IMR-90 (cell line): ENCODE results near the gene TVP23B. TPM values are rescaled to one million over a fixed set of nuclear protein-coding genes. Genes with fewer than 3 reads are reported as not detected.
A peak's percentile ranks its signal among the peaks of the same experiment; 100 is the strongest.

Experiments used
- ATAC-seq: fragments of 200-7000 bp; cut with Tn5 transposase; 2 replicates; pipeline ENCODE4 v1.9.1; 2020; ENCODE audit warnings: low read depth, mild to moderate bottlenecking, moderate library complexity
- BruUV-seq: library from RNA; stranded (reverse); fragments of 400-500 nt; replicated peaks from 2 replicates; lab custom pipeline; 2021; lab: Mats Ljungman, UMichigan
- CTCF ChIA-PET: fragments of 300-600 bp; formaldehyde crosslinking; extraction: SDS; loops from one replicate; lab custom pipeline; 2021; ENCODE audit warnings: antibody characterized with exemption; lab: Yijun Ruan, JAX
- POLR2A ChIA-PET: fragments of 300-600 bp; sonication (Branson Sonifier 250); formaldehyde crosslinking; loops from one replicate; lab custom pipeline; 2022; ENCODE audit warnings: antibody characterized with exemption; ENCODE audit not compliant: unreplicated experiment; lab: Charles Lee
- DNase-seq: peaks from one replicate; pipeline ENCODE4 v3.0.0; 2013
- H2AFZ ChIP-seq: replicated peaks from 2 replicates; pipeline ENCODE3; 2013; ENCODE audit warnings: low read length, mild to moderate bottlenecking; ENCODE audit not compliant: poor library complexity
- H2AK5ac ChIP-seq: 2 replicates; pipeline ENCODE4 v1.6.1; 2013; ENCODE audit warnings: low read depth, low read length, inconsistent platforms
- H2AK9ac ChIP-seq: replicated peaks from 2 replicates; pipeline ENCODE3; 2013; ENCODE audit warnings: mild to moderate bottlenecking, low read depth, low read length, moderate library complexity; ENCODE audit not compliant: poor library complexity
- H2BK120ac ChIP-seq: 2 replicates; pipeline ENCODE4 v1.6.1; 2013; ENCODE audit warnings: low read depth, low read length, inconsistent platforms
- H2BK15ac ChIP-seq: 3 replicates; pipeline ENCODE4 v1.6.1; 2013; ENCODE audit warnings: low read depth, low read length, inconsistent platforms
- H2BK20ac ChIP-seq: 2 replicates; pipeline ENCODE4 v1.6.1; 2013; ENCODE audit warnings: low read depth, mild to moderate bottlenecking, inconsistent platforms, low read length, moderate library complexity
- H2BK5ac ChIP-seq: 2 replicates; pipeline ENCODE4 v1.6.1; 2013; ENCODE audit warnings: mild to moderate bottlenecking, low read depth, low read length, inconsistent platforms; ENCODE audit not compliant: poor library complexity, severe bottlenecking
- H3K14ac ChIP-seq: replicated peaks from 2 replicates; pipeline ENCODE4 v1.6.1; 2013; ENCODE audit warnings: low read depth, low read length, inconsistent platforms
- H3K18ac ChIP-seq: 2 replicates; pipeline ENCODE4 v1.6.1; 2013; ENCODE audit warnings: low read depth, low read length, control low read depth
- H3K23ac ChIP-seq: 2 replicates; pipeline ENCODE4 v1.6.1; 2013; ENCODE audit warnings: low read depth, low read length, inconsistent platforms
- H3K27ac ChIP-seq: 2 replicates; pipeline ENCODE4 v1.5.1; 2013; ENCODE audit warnings: mild to moderate bottlenecking, control low read depth, low read length; ENCODE audit not compliant: insufficient read depth
- H3K27me3 ChIP-seq: 2 replicates; pipeline ENCODE4 v1.6.1; 2013; ENCODE audit warnings: low read length; ENCODE audit not compliant: control insufficient read depth, insufficient read depth
- H3K36me3 ChIP-seq: 2 replicates; pipeline ENCODE4 v1.6.1; 2013; ENCODE audit warnings: low read length, mixed read lengths; ENCODE audit not compliant: control insufficient read depth, insufficient read depth
- H3K4ac ChIP-seq: 2 replicates; pipeline ENCODE4 v1.6.1; 2013; ENCODE audit warnings: low read depth, low read length, inconsistent platforms
- H3K4me1 ChIP-seq: 2 replicates; pipeline ENCODE4 v1.6.1; 2013; ENCODE audit warnings: low read length, mixed read lengths; ENCODE audit not compliant: control insufficient read depth, insufficient read depth
- H3K4me2 ChIP-seq: 2 replicates; pipeline ENCODE4 v1.6.1; 2013; ENCODE audit warnings: low read depth, mild to moderate bottlenecking, control low read depth, low read length, moderate library complexity
- H3K4me3 ChIP-seq: 2 replicates; pipeline ENCODE4 v1.5.1; 2013; ENCODE audit warnings: low read depth, mild to moderate bottlenecking, control low read depth, low read length, moderate library complexity; ENCODE audit not compliant: insufficient read depth
- H3K56ac ChIP-seq: 2 replicates; pipeline ENCODE4 v1.6.1; 2013; ENCODE audit warnings: low read length, inconsistent platforms; ENCODE audit not compliant: insufficient read depth; ENCODE audit errors: extremely low read depth
- H3K79me1 ChIP-seq, 2 experiments: 2 replicates each; pipeline ENCODE4 v1.6.1; 2013; ENCODE audit warnings: low read length in 2 of 2, inconsistent platforms in 1 of 2, low read depth in 1 of 2
- H3K9ac ChIP-seq: 2 replicates; pipeline ENCODE4 v1.6.1; 2013; ENCODE audit warnings: low read depth, low read length, control low read depth
- H3K9me1 ChIP-seq: 2 replicates; pipeline ENCODE4 v1.6.1; 2013; ENCODE audit warnings: low read length, inconsistent platforms; ENCODE audit not compliant: insufficient read depth
- H3K9me3 ChIP-seq: 2 replicates; pipeline ENCODE4 v1.6.1; 2013; ENCODE audit warnings: low read length; ENCODE audit not compliant: control insufficient read depth, insufficient read depth
- H4K20me1 ChIP-seq: 2 replicates; pipeline ENCODE4 v1.6.1; 2013; ENCODE audit warnings: low read length, inconsistent platforms; ENCODE audit not compliant: insufficient read depth
- H4K5ac ChIP-seq: 2 replicates; pipeline ENCODE4 v1.6.1; 2013; ENCODE audit warnings: mild to moderate bottlenecking, low read depth, low read length, control low read depth
- H4K8ac ChIP-seq, 2 experiments: 2 replicates each; pipeline ENCODE4 v1.6.1; 2013; ENCODE audit warnings: low read depth in 2 of 2, low read length in 2 of 2, control low read depth in 1 of 2, inconsistent platforms in 1 of 2
- H4K91ac ChIP-seq: 2 replicates; pipeline ENCODE4 v1.6.1; 2013; ENCODE audit warnings: low read depth, low read length, inconsistent platforms; ENCODE audit not compliant: insufficient read depth
- BHLHE40 ChIP-seq: fragments of 150-350 bp; IDR thresholded peaks from 2 replicates; pipeline ENCODE4 v1.6.1; 2016; ENCODE audit warnings: mild to moderate bottlenecking, low read depth, low read length
- CEBPB ChIP-seq: IDR thresholded peaks from 2 replicates; pipeline ENCODE4 v1.6.1; 2012; ENCODE audit warnings: low read depth, low read length, improper control_type of control experiment
- FOS ChIP-seq: fragments of 150-350 bp; IDR thresholded peaks from 2 replicates; pipeline ENCODE4 v1.6.1; 2016; ENCODE audit warnings: low read depth, low read length
- MAFK ChIP-seq: IDR thresholded peaks from 2 replicates; pipeline ENCODE4 v1.6.1; 2012; ENCODE audit warnings: low read depth, low read length, improper control_type of control experiment
- MXI1 ChIP-seq: IDR thresholded peaks from 2 replicates; pipeline ENCODE4 v1.6.1; 2012; ENCODE audit warnings: low read depth, mild to moderate bottlenecking, low read length, moderate library complexity, borderline replicate concordance
- POLR2A ChIP-seq: IDR thresholded peaks from 2 replicates; pipeline ENCODE4 v1.6.1; 2012; ENCODE audit warnings: mild to moderate bottlenecking, low read depth, low read length
- RAD21 ChIP-seq: IDR thresholded peaks from 2 replicates; pipeline ENCODE4 v1.6.1; 2012; ENCODE audit warnings: low read length, improper control_type of control experiment
- RCOR1 ChIP-seq: IDR thresholded peaks from 2 replicates; pipeline ENCODE4 v1.6.1; 2012; ENCODE audit warnings: mild to moderate bottlenecking, low read length, improper control_type of control experiment; ENCODE audit not compliant: insufficient replicate concordance
- RFX5 ChIP-seq: IDR thresholded peaks from 2 replicates; pipeline ENCODE4 v1.8.0; 2012; ENCODE audit warnings: low read depth, mild to moderate bottlenecking, low read length, moderate library complexity
- SMC3 ChIP-seq: fragments of 150-350 bp; IDR thresholded peaks from 2 replicates; pipeline ENCODE4 v1.6.1; 2016; ENCODE audit warnings: low read depth, mild to moderate bottlenecking, antibody characterized with exemption, low read length, moderate library complexity
- WGBS, 2 experiments: methylation state at CpG; one replicate each; pipeline versions ENCODE4 v1.1.5 to v1.1.7; 2013; ENCODE audit warnings: missing lambda C conversion rate in 2 of 2; ENCODE audit not compliant: insufficient read length in 1 of 2; ENCODE audit errors: extremely low coverage in 2 of 2; 5-methylcytosine and 5-hydroxymethylcytosine counted together
- dilution Hi-C: fragments of 300-500 bp; cut with HindIII; formaldehyde crosslinking; loops from one replicate; pipeline ENCODE4 v1.14.3; 2018; ENCODE audit warnings: low sequenced_read_pairs; ENCODE audit not compliant: unreplicated experiment
- in situ Hi-C: fragments of 300-500 bp; cut with MboI; formaldehyde crosslinking; loops from 3 replicates; pipeline ENCODE4 v1.14.3; 2019; ENCODE audit warnings: low sequenced_read_pairs, inconsistent platforms, mixed read lengths
- intact Hi-C: fragments of 100-400 bp; cut with micrococcal nuclease; formaldehyde crosslinking; loops from 2 replicates; pipeline ENCODE4 v1.10.0; 2022
- polyA plus RNA-seq, 3 experiments: library from polyadenylated mRNA; depleted of rRNA; stranded (reverse); fragments of >200 nt; gene quantifications; 2 replicates each; pipeline ENCODE4 v1.2.3, GENCODE V29; 2012; ENCODE audit warnings: low replicate concordance in 1 of 3
- total RNA-seq: library from RNA; depleted of rRNA; stranded (reverse); fragments of >200 nt; gene quantifications from 2 replicates; pipeline ENCODE4 v1.2.3, GENCODE V29; 2012
- TF ChIP-seq, protein P1 (sequence below): fragments of 150-350 bp; IDR thresholded peaks from 2 replicates; pipeline ENCODE4 v1.6.1; 2016; ENCODE audit warnings: low read depth, mild to moderate bottlenecking, low read length, moderate library complexity, borderline replicate concordance
- TF ChIP-seq, protein P2 (sequence below): fragments of 150-350 bp; IDR thresholded peaks from 2 replicates; pipeline ENCODE4 v1.6.1; 2017; ENCODE audit warnings: mild to moderate bottlenecking, antibody characterized with exemption, low read length, low read depth

The TVP23B gene
- total and polyA plus RNA-seq, 2 of the 4 experiments (the other 2 are of a cell fraction) = 30.9 to 35.7 TPM

DNA sequence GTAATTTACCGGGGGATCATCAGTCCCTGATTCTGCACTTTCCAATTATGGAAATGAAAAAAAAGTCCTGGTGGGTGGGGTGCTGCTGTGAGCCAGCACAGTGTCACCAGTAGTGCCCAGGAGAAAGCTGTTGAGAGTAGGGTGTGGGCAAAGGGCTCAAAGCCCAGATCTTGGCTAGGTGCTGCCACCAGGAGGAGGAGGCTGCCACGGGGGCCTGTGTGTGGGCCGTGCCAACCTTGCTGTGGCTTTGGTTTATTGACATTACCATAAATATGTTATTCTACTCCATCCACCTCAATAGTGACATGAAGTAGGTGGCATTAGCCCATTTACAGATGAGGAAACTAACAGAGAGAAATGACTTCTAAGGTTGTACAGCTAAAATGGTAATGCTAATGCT lies 70.2 kb downstream of the TVP23B start:
- Histone ChIP-seq H2BK120ac (no peak overlapping the region), H3K9ac (no peak overlapping the region), H4K20me1 (no peaks in the 10 kb centered on the region), H2AFZ (peak overlapping the region; percentile 43), H3K4ac (no peak overlapping the region), H3K27ac (no peak overlapping the region), H4K8ac (no peak overlapping the region), H3K23ac (no peak overlapping the region), H3K9me1 (peaks cover 12% of the 10 kb centered on the region; the same call in 1 of the 2 replicates), H3K36me3 (no peaks in the 10 kb centered on the region), H3K56ac (no peak overlapping the region), H3K4me1 (no peaks in the 10 kb centered on the region; the same call in 1 of the 2 replicates), H3K14ac (no peak overlapping the region), H4K91ac (no peak overlapping the region), H2BK5ac (no peak overlapping the region), H2AK5ac (no peak overlapping the region), H3K79me1 (peaks cover 3 to 20% of the 10 kb centered on the region in 2 experiments; a peak in 3 of 4 replicates), H3K27me3 (no peaks in the 10 kb centered on the region), H4K5ac (no peak overlapping the region), H3K18ac (no peak overlapping the region), H3K4me3 (no peak overlapping the region), H2AK9ac (no peak overlapping the region), H3K4me2 (no peak overlapping the region), H2BK15ac (no peak overlapping the region), H2BK20ac (no peak overlapping the region), H3K9me3 (no peaks in the 10 kb centered on the region)
- ATAC-seq (no peak), DNase-seq (no peak)
- CTCF ChIA-PET = no interaction called here
- intact Hi-C loops (no loop called here), dilution Hi-C loops (no loop called here), in situ Hi-C loops (no loop called here)
- 50% methylated on average over 1 of the region's 3 CpGs; no CpG with 5 or more reads in 1 of the 2 experiments for WGBS, 2 experiments
- no TSS peak for BruUV-seq
- TF ChIP-seq, protein P1, sequence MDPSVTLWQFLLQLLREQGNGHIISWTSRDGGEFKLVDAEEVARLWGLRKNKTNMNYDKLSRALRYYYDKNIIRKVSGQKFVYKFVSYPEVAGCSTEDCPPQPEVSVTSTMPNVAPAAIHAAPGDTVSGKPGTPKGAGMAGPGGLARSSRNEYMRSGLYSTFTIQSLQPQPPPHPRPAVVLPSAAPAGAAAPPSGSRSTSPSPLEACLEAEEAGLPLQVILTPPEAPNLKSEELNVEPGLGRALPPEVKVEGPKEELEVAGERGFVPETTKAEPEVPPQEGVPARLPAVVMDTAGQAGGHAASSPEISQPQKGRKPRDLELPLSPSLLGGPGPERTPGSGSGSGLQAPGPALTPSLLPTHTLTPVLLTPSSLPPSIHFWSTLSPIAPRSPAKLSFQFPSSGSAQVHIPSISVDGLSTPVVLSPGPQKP = no peak
- TF ChIP-seq RFX5 (no peak), CEBPB (no peak), FOS (no peak), RAD21 (no peak), SMC3 (no peak), MXI1 (no peak), RCOR1 (no peak), POLR2A (no peak), MAFK (no peak), BHLHE40 (no peak)
- TF ChIP-seq, protein P2, sequence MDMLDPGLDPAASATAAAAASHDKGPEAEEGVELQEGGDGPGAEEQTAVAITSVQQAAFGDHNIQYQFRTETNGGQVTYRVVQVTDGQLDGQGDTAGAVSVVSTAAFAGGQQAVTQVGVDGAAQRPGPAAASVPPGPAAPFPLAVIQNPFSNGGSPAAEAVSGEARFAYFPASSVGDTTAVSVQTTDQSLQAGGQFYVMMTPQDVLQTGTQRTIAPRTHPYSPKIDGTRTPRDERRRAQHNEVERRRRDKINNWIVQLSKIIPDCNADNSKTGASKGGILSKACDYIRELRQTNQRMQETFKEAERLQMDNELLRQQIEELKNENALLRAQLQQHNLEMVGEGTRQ = no peak
- POLR2A ChIA-PET = no interaction called here
